ENCODE measurements around the gene ABCA4.

The ABCA4 gene

GRCh38 chr1:94056171-94056570 is 64.8 kb downstream of the ABCA4 start:
- no peak for DNase-seq (ENCODE audit: low read depth in 3 of 3, low spot score in 1 of 3)

GRCh38 chr1:94055459-94056122 is 65.4 kb downstream of the ABCA4 start:
- DNase-seq (ENCODE audit: low read depth in 3 of 3, low spot score in 1 of 3): no peak

- DNase-seq (ENCODE audit: low read depth in 3 of 3, low spot score in 1 of 3): no peak
Observed at GRCh38 chr1:94050675-94051074, 70.3 kb downstream of the ABCA4 start.

GRCh38 chr1:94050254-94050653 is 70.7 kb downstream of the ABCA4 start:
- no peak for DNase-seq (ENCODE audit: low read depth in 3 of 3, low spot score in 1 of 3)

- DNase-seq (ENCODE audit: low read depth in 3 of 3, low spot score in 1 of 3): no peak
Observed at GRCh38 chr1:94049791-94050190, 71.2 kb downstream of the ABCA4 start.

GRCh38 chr1:94048413-94049164 is 72.4 kb downstream of the ABCA4 start:
- DNase-seq (ENCODE audit: low read depth in 3 of 3, low spot score in 1 of 3): no peak

GRCh38 chr1:94047949-94048348 is 73.0 kb downstream of the ABCA4 start:
- DNase-seq (ENCODE audit: low read depth in 3 of 3, low spot score in 1 of 3): no peak

- peak in 1 of 3 donors; percentile 19 for DNase-seq (ENCODE audit: low read depth in 3 of 3, low spot score in 1 of 3)
Observed at GRCh38 chr1:94045465-94046056, 75.4 kb downstream of the ABCA4 start.

GRCh38 chr1:94044891-94045290 is 76.1 kb downstream of the ABCA4 start:
- no peak for DNase-seq (ENCODE audit: low read depth in 3 of 3, low spot score in 1 of 3)

GRCh38 chr1:94044290-94044790 is 76.6 kb downstream of the ABCA4 start:
- no peak for DNase-seq (ENCODE audit: low read depth in 3 of 3, low spot score in 1 of 3)

- no peak for DNase-seq (ENCODE audit: low read depth in 3 of 3, low spot score in 1 of 3)
Observed at GRCh38 chr1:94043738-94044289, 77.1 kb downstream of the ABCA4 start.

GRCh38 chr1:94042388-94042787 is 78.6 kb downstream of the ABCA4 start:
- no peak for DNase-seq (ENCODE audit: low read depth in 3 of 3, low spot score in 1 of 3)

GRCh38 chr1:94039871-94040569 is 80.9 kb downstream of the ABCA4 start:
- no peak for DNase-seq (ENCODE audit: low read depth in 3 of 3, low spot score in 1 of 3)

- DNase-seq (ENCODE audit: low read depth in 3 of 3, low spot score in 1 of 3): peak in 2 of 3 donors; percentile 3 to 31
Observed at GRCh38 chr1:94039514-94039870, 81.5 kb downstream of the ABCA4 start.

GRCh38 chr1:94038511-94038910 is 82.4 kb downstream of the ABCA4 start:
- no peak for DNase-seq (ENCODE audit: low read depth in 3 of 3, low spot score in 1 of 3)

- no peak for DNase-seq (ENCODE audit: low read depth in 3 of 3, low spot score in 1 of 3)
Observed at GRCh38 chr1:94037392-94038229, 83.3 kb downstream of the ABCA4 start.

GRCh38 chr1:94036730-94037129 is 84.2 kb downstream of the ABCA4 start:
- DNase-seq (ENCODE audit: low read depth in 3 of 3, low spot score in 1 of 3): no peak

- no peak for DNase-seq (ENCODE audit: low read depth in 3 of 3, low spot score in 1 of 3)
Observed at GRCh38 chr1:94033849-94034248, 87.1 kb downstream of the ABCA4 start.

GRCh38 chr1:94032637-94033036 is 88.3 kb downstream of the ABCA4 start:
- DNase-seq (ENCODE audit: low read depth in 3 of 3, low spot score in 1 of 3): no peak

GRCh38 chr1:94031591-94031990 is 89.4 kb downstream of the ABCA4 start:
- no peak for DNase-seq (ENCODE audit: low read depth in 3 of 3, low spot score in 1 of 3)
